Measurements from ENCODE around the gene CNTFR.
"Not testable (repeated sequence)": the region's sequence is repeated elsewhere in the genome, so short reads cannot be mapped to it uniquely, and the experiment has no call there.

CNTFR gene

GRCh38 chr9:34553511-34554021, 36.0 kb downstream of the CNTFR start:
- no peak for DNase-seq

GRCh38 chr9:34552986-34553385, 36.5 kb downstream of the CNTFR start:
- no peak for DNase-seq

DNA sequence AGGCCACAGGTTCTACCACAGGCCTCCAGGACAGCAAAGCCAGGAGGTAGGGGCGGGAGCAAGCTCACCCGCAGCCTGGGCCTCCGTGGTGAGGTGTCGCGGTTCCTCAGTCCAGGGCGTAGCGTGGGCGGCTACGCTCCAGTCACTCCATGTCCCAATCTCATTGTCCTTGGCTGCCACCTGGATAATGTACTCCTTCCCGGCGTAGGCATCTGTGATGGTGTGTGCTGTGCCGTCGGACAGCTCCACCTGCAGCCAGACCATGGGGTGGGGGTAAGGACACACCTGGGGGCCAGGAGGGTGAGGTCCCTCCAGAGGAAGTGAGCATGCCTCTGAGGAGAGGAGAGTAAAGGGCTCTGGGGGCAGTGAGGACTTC, 36.9 kb downstream of the CNTFR start:
- no peak for DNase-seq

DNA sequence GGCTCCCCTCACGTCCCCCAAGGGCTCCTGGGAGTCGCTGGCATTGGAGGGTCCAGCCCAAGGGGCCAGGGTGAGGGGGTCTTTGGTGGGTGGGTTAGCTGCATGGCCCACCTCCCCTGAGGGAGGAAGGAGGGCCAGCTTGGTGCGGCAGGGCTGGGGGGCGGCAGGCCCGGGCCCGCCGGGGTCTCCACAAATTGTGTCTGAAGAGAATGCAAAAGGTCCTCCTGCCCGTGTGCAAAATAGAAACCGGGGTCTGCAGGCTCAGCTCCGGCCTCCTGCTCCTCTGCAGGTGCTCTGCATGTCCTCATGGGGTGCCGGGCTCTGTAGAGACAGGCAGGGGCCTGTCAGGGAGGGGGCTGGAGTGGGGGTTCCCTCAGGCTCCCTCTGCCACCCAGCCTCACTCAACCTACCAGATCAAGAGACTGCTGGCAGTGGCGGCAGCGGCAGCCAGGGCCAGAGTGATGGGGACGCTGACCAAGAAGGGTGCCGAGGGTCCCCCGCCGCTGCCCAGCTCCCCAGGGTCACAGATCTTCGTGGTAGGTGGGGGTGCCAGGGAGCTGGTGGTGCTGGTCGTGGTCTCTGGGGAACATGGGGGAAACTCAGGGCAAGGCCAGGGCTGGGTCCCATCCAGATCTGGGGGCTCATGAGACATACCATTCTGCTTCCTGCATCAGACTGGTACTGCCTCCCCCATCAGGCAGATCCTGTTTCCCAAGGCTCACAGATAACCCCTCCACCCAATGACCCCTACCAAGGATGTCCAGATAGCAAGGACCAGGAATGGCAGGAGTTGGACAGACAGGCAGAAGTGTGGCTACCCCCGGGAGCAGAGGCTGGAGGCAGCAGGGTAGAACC, 37.5 kb downstream of the CNTFR start:
- DNase-seq, result no peak

GRCh38 chr9:34550681-34551270, 38.7 kb downstream of the CNTFR start:
- no peak for DNase-seq

DNA sequence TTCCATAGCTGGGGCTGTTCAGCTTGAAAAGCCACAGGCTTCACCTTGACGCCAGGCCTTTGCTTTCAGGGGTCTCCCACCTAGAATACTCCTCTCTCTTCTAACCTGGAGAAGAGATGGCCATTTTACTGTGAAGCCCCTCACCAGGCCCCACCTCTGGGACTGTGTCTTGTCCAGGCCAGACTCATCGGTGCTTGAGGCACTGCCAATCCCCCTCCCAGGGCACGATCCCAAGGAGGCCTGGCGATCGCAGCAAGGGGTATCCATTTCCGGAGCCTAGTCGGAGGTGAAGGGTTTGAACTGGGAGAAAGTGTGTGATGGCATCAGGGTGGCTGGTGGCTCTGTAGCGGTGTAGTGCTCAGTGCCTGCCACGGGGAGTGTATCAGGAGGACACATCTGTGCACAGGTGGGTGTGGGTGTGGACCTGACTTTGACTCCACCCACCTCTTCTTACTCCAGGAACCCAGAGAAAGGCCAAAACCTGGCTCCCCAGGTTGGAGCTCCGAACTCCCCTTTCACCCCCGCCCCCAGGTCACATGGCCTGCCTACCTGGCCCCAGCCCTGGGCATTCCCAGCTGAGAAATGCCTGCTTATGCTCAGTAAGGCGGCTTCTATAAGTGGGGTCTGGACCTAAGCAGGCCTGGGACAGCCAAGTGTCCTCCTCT, 39.4 kb downstream of the CNTFR start:
- DNase-seq, result no peak

DNA sequence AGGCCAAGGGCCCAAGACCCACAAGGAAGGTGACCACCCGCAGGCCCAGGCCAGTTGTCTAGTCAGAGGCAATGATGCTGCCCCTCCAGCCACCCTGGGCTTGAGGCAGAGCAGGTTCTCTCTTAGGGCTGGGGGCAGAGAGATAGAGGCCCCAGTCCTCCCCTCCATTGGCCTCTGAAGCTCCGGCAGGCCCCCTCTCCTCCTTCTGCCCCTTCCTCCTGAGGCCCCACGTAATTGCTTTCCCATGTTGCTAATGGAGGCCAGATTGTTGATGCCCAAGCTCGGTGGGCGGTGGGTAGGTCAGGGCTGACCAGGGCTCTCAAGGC, 40.2 kb downstream of the CNTFR start:
- DNase-seq, result no peak

DNA sequence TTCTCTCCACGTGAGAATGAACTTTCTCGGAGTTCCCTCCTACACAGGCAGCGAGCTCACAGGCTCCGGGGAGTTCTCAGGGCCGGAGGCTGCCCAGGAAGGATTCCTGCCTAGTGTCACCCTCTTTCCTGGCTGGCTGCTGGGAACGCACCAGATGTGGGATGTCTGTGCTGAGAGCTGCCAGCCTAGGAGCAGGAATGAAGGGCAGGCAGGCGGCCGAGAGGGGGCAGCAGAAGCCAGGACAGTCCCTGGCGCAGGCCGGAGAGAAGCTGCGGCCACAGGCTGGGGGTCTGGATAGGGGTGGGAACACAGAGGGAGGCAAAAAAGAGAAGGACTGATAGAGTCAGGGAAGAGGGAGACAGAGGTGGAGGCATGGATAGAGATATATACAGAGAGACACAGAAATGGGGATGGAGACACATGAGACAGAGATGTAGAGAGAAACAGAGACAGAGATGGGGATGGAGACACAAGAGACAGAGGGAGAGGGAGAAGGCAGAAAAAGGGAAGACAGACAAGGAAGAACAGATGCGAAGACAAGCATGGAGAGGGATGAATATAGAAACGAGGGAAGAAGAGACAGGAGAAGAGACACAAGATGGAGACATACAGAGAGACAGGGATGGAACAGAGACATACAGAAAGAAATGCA, 41.4 kb downstream of the CNTFR start:
- DNase-seq, result peak; percentile 40

- peak; percentile 64 for DNase-seq
Measured at GRCh38 chr9:34546834-34547827, 42.4 kb downstream of the CNTFR start.

DNA sequence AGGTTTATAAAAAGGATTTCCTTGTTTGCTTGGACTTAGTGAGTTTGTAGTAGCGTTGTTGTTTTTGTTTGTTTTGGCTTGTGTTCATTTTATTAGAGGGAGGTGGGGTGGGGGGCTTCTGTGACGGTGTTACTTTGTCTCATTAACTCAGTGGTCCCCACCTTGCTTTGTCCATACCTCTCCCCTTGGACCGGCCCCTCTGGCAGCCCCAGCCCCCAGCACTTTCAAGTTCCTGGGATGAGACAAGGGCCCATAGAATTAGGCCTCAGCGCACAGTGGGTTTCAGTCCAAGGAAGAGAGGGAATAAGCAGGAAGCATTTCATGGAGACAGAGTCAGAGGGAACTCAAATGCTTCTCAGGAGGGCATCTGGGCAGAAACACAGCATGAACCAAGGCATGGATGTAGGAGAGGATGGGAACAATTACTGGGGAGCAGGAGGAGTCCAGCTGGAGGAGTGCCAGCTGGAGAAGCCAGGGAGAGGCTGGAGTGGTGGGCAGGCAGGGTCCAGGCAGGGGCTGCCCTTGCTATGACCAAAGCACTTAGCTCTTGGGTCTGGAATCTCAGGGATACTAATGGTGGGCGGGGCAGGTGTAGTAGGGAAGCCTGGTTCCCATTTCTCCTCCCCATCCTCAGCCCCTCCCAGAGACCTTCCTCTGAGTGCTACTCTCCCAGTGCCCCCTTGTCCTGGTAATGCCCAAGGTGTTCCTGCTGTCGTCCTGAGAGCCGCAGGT, 43.3 kb downstream of the CNTFR start:
- DNase-seq, result no peak

GRCh38 chr9:34545497-34545896, 44.0 kb downstream of the CNTFR start:
- DNase-seq, result no peak

GRCh38 chr9:34544035-34544434, 45.5 kb downstream of the CNTFR start:
- DNase-seq, result no peak

- no peak for DNase-seq
Measured at GRCh38 chr9:34541540-34541939, 48.0 kb downstream of the CNTFR start.

- no peak for DNase-seq
Measured at GRCh38 chr9:34540827-34541226, 48.7 kb downstream of the CNTFR start.

- DNase-seq, result no peak
Measured at GRCh38 chr9:34536685-34537084, 52.8 kb downstream of the CNTFR start.

- DNase-seq, result not testable (repeated sequence)
Measured at GRCh38 chr9:34532041-34532440, 57.5 kb downstream of the CNTFR start.

- DNase-seq, result no peak
Measured at GRCh38 chr9:34526026-34526425, 63.5 kb downstream of the CNTFR start.

- no peak for DNase-seq
Measured at GRCh38 chr9:34524349-34524748, 65.2 kb downstream of the CNTFR start.

GRCh38 chr9:34522971-34523797, 66.3 kb downstream of the CNTFR start, which contains the start of gene ENHO:
Gene ENHO, minus strand, starts transcription at chr9:34522990. Its CDS starts 1,295 bp downstream, at chr9:34521695.
- peak; percentile 94 for DNase-seq

Data from OCI-M1 (cell line).